SU-DHL-6 (cell line): ENCODE results near the gene CBY1.

Source experiments
- H2AFZ ChIP-seq: fragments of 200-600 bp; sonication (generic); 2 replicates; pipeline ENCODE4 v1.6.1; 2014; ENCODE audit warnings: low read depth, mild to moderate bottlenecking, moderate library complexity, mixed read lengths, antibody characterized with exemption, low read length; ENCODE audit not compliant: severe bottlenecking
- H3F3A ChIP-seq: fragments of 200-600 bp; shearing (Covaris generic); 2 replicates; pipeline ENCODE4 v1.6.0; 2016; ENCODE audit warnings: antibody characterized with exemption, mild to moderate bottlenecking; ENCODE audit not compliant: insufficient read depth
- H3K27ac ChIP-seq: fragments of 200-600 bp; sonication (generic); 2 replicates; pipeline ENCODE4 v1.5.1; 2016; ENCODE audit warnings: low read depth, mild to moderate bottlenecking, low read length, moderate library complexity, mixed read lengths
- H3K27me3 ChIP-seq: fragments of 200-600 bp; sonication (generic), shearing (Covaris generic); 2 replicates; pipeline ENCODE4 v1.6.0; 2014; ENCODE audit warnings: mild to moderate bottlenecking, low read length
- H3K36me3 ChIP-seq: fragments of 200-600 bp; sonication (generic); 2 replicates; pipeline ENCODE4 v1.6.1; 2014; ENCODE audit warnings: mild to moderate bottlenecking, low read length, mixed read lengths
- H3K4me2 ChIP-seq: fragments of 300-600, 200-600 bp; shearing (Covaris generic), sonication (generic); 2 replicates; pipeline ENCODE4 v1.6.0; 2014; ENCODE audit warnings: low read length, low read depth, mild to moderate bottlenecking; ENCODE audit not compliant: poor library complexity, severe bottlenecking
- H3K4me3 ChIP-seq: fragments of 200-600 bp; sonication (generic); 2 replicates; pipeline ENCODE4 v1.5.1; 2014; ENCODE audit warnings: antibody characterized with exemption, low read length, mild to moderate bottlenecking, mixed read lengths; ENCODE audit not compliant: insufficient read depth, poor library complexity, severe bottlenecking
- H3K79me2 ChIP-seq: fragments of 200-600 bp; sonication (generic); 2 replicates; pipeline ENCODE4 v1.6.1; 2014; ENCODE audit warnings: mild to moderate bottlenecking, low read length, moderate library complexity; ENCODE audit not compliant: insufficient read depth
- H3K9ac ChIP-seq: fragments of 200-600 bp; sonication (generic); 2 replicates; pipeline ENCODE4 v1.7.0; 2014; ENCODE audit warnings: mild to moderate bottlenecking, low read length
- H3K9me2 ChIP-seq: fragments of 200-600 bp; sonication (generic); replicated peaks from 2 replicates; pipeline ENCODE4 v1.6.1; 2014; ENCODE audit warnings: low read length; ENCODE audit not compliant: insufficient read depth
- H3K9me3 ChIP-seq: fragments of 200-600 bp; sonication (generic); 2 replicates; pipeline ENCODE4 v1.6.1; 2014; ENCODE audit warnings: low read length, mixed read lengths; ENCODE audit not compliant: insufficient read depth
- H4K20me1 ChIP-seq: fragments of 200-600 bp; sonication (generic); 2 replicates; pipeline ENCODE4 v1.6.1; 2014; ENCODE audit warnings: low read depth, mild to moderate bottlenecking, antibody characterized with exemption, low read length, moderate library complexity, mixed read lengths
- EZH2phosphoT487 ChIP-seq: fragments of 200-600 bp; sonication (generic), shearing (Covaris generic); conservative IDR thresholded peaks from 2 replicates; pipeline ENCODE4 v1.6.1; 2018; ENCODE audit warnings: mild to moderate bottlenecking, antibody characterized with exemption, low read length, moderate library complexity, mixed read lengths
- TF ChIP-seq, protein P1 (sequence below): fragments of 200-600 bp; sonication (generic); IDR thresholded peaks from one replicate; pipeline ENCODE4 v1.5.1; 2017; ENCODE audit warnings: antibody characterized with exemption, mild to moderate bottlenecking, low read length, moderate library complexity; ENCODE audit not compliant: insufficient read depth, poor library complexity, severe bottlenecking

Gene CBY1

DNA sequence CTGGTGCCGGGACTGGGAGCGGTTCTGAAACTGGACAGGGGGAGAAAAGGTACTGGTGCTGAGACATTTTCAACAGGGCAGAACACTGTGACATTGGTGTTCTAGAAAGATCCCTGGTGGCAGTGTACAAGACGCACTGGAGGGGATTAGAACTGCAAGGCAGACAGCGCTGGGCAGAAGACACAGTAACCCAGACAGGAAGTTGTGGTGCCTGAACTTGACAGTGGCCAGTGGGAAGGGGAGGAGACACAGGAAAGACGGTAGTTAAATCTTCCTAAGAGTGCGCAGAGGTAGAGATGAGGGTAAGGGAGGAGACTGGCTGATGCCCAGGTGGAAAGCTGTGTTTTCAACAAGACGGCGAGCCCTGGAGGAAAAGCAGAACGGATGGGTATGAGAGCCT is 24.7 kb upstream of the CBY1 start:
- no peaks in the 10 kb centered on the region for H3K79me2 ChIP-seq
- H3K4me2 ChIP-seq = no peak overlapping the region
- H3K9me2 ChIP-seq = no peaks in the 10 kb centered on the region
- no peak overlapping the region for H2AFZ ChIP-seq
- no peak overlapping the region for H3K4me3 ChIP-seq
- no peaks in the 10 kb centered on the region for H3F3A ChIP-seq
- no peak overlapping the region for H3K27ac ChIP-seq
- TF ChIP-seq, protein P1, sequence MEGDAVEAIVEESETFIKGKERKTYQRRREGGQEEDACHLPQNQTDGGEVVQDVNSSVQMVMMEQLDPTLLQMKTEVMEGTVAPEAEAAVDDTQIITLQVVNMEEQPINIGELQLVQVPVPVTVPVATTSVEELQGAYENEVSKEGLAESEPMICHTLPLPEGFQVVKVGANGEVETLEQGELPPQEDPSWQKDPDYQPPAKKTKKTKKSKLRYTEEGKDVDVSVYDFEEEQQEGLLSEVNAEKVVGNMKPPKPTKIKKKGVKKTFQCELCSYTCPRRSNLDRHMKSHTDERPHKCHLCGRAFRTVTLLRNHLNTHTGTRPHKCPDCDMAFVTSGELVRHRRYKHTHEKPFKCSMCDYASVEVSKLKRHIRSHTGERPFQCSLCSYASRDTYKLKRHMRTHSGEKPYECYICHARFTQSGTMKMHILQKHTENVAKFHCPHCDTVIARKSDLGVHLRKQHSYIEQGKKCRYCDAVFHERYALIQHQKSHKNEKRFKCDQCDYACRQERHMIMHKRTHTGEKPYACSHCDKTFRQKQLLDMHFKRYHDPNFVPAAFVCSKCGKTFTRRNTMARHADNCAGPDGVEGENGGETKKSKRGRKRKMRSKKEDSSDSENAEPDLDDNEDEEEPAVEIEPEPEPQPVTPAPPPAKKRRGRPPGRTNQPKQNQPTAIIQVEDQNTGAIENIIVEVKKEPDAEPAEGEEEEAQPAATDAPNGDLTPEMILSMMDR = no peak
- no peak for TF ChIP-seq EZH2phosphoT487
- H3K36me3 ChIP-seq = no peaks in the 10 kb centered on the region
- no peak overlapping the region for H3K9ac ChIP-seq
- H4K20me1 ChIP-seq = no peaks in the 10 kb centered on the region
- no peaks in the 10 kb centered on the region for H3K27me3 ChIP-seq
- no peaks in the 10 kb centered on the region for H3K9me3 ChIP-seq

DNA sequence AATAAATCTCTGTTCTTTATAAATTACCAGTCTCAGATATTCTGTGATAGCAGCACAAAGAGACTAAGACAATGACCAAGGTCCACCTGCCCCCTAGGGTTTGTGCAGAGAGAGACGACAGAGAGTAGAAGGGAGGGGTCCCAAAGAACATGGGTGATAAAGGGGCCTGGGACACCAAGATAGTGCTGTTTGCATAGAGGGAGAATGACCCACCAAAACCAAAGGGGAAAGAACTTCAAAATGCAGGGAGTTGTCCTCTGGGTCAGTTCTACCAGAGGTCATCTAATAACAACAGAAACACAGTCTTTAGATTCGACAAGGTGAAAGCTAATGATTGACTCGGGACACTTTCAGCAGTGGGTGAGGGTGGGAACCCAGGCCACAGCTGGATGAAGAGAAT is 23.9 kb upstream of the CBY1 start:
- H3K9me2 ChIP-seq = no peaks in the 10 kb centered on the region
- no peaks in the 10 kb centered on the region for H3K79me2 ChIP-seq
- no peak overlapping the region for H3K4me3 ChIP-seq
- H3F3A ChIP-seq = no peaks in the 10 kb centered on the region
- H3K9me3 ChIP-seq = no peaks in the 10 kb centered on the region
- H3K4me2 ChIP-seq = no peak overlapping the region
- no peaks in the 10 kb centered on the region for H3K27me3 ChIP-seq
- H4K20me1 ChIP-seq = no peaks in the 10 kb centered on the region
- H3K9ac ChIP-seq = no peak overlapping the region
- no peaks in the 10 kb centered on the region for H3K36me3 ChIP-seq
- no peak overlapping the region for H3K27ac ChIP-seq
- no peak overlapping the region for H2AFZ ChIP-seq
- no peak for TF ChIP-seq EZH2phosphoT487
- TF ChIP-seq, protein P1 = no peak

DNA sequence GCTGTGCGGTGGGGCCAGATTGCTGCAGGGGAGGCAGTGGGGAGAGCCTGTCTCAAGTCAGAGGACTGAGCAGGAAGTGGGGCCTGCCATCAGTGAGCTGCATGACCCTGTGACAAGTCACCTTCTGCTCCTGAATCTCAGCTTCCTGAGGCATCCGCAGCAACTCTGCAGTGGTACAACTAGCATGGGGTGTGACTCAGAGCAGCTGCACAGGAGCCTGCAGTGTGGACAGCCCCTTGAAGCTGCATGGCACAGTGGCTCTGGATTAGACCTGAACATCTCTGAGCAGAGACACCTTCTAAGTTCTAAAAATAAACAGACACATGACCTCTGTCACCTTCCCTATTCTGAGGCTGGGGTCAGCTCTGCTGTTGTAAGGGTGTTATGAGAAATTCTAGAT is 18.2 kb upstream of the CBY1 start:
- Histone ChIP-seq H4K20me1 (no peaks in the 10 kb centered on the region), H3K9me2 (no peaks in the 10 kb centered on the region), H3K27me3 (no peaks in the 10 kb centered on the region), H2AFZ (no peak overlapping the region), H3K36me3 (no peaks in the 10 kb centered on the region), H3K79me2 (no peaks in the 10 kb centered on the region), H3K4me3 (no peak overlapping the region), H3K9ac (no peak overlapping the region), H3K4me2 (no peak overlapping the region), H3K27ac (no peak overlapping the region), H3F3A (no peaks in the 10 kb centered on the region), H3K9me3 (no peaks in the 10 kb centered on the region)
- no peak for TF ChIP-seq EZH2phosphoT487
- TF ChIP-seq, protein P1 = no peak

DNA sequence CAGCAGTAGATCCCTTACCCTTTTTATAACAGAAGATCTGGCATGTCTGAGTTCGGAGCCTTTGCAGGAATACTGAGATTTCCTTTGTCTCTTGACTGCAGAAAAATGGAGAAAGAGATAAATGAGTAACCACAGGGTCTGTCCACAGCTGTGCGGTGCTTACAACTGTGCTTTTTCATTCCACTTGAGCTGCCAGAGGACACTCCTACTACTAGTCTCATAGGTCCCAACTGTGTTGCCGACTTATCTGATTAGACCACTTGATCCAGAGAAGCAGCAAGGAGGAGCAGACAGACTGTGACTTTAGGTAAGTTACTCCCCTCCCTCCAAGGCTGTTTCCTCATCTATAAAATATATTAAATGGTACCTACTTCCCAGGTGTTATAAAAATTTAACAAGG is 17.7 kb upstream of the CBY1 start:
- no peaks in the 10 kb centered on the region for H3K36me3 ChIP-seq
- no peak for TF ChIP-seq EZH2phosphoT487
- TF ChIP-seq, protein P1 = no peak
- no peak overlapping the region for H3K9ac ChIP-seq
- H3K4me3 ChIP-seq = no peak overlapping the region
- H3K27ac ChIP-seq = no peak overlapping the region
- H4K20me1 ChIP-seq = no peaks in the 10 kb centered on the region
- H3K27me3 ChIP-seq = no peaks in the 10 kb centered on the region
- no peaks in the 10 kb centered on the region for H3K9me2 ChIP-seq
- no peaks in the 10 kb centered on the region for H3F3A ChIP-seq
- no peaks in the 10 kb centered on the region for H3K9me3 ChIP-seq
- H2AFZ ChIP-seq = no peak overlapping the region
- H3K4me2 ChIP-seq = no peak overlapping the region
- no peaks in the 10 kb centered on the region for H3K79me2 ChIP-seq
